Subcutaneous abdominal adipose tissue (tissue), 5 donors: Measurements from ENCODE around the gene ATP2B2.

ENCODE experiments used
- H3K27ac ChIP-seq: one replicate; pipeline ENCODE4 v1.7.0; 2013; ENCODE audit warnings: low read depth, mild to moderate bottlenecking, inconsistent platforms, low read length, moderate library complexity
- H3K27me3 ChIP-seq, 5 donors: one replicate each; pipeline ENCODE4 v1.7.0; 2013; ENCODE audit warnings: low read length in 5 of 5, inconsistent platforms in 1 of 5; ENCODE audit not compliant: control insufficient read depth in 5 of 5, insufficient read depth in 4 of 5
- H3K36me3 ChIP-seq, 5 donors: one replicate each; pipeline ENCODE4 v1.7.0; 2013; ENCODE audit warnings: low read length in 5 of 5; ENCODE audit not compliant: control insufficient read depth in 5 of 5, insufficient read depth in 5 of 5
- H3K4me1 ChIP-seq, 5 donors: one replicate each; pipeline ENCODE4 v1.7.0; 2013; ENCODE audit warnings: low read length in 5 of 5, mild to moderate bottlenecking in 3 of 5, moderate library complexity in 1 of 5; ENCODE audit not compliant: control insufficient read depth in 5 of 5, insufficient read depth in 5 of 5
- H3K4me3 ChIP-seq, 5 donors: one replicate each; pipeline ENCODE4 v1.7.0; 2013; ENCODE audit warnings: low read length in 5 of 5, low read depth in 1 of 5
- H3K9ac ChIP-seq, 5 donors: one replicate each; pipeline ENCODE4 v1.7.0; 2013; ENCODE audit warnings: low read length in 5 of 5, mild to moderate bottlenecking in 4 of 5, moderate library complexity in 3 of 5
- H3K9me3 ChIP-seq, 5 donors: one replicate each; pipeline ENCODE4 v1.7.0; 2013; ENCODE audit warnings: low read length in 5 of 5; ENCODE audit not compliant: control insufficient read depth in 5 of 5
- donor health status: healthy.
- donor health status: healthy.
- donor health status: healthy.
- donor health status: healthy.
- donor health status: healthy.

Gene ATP2B2

DNA sequence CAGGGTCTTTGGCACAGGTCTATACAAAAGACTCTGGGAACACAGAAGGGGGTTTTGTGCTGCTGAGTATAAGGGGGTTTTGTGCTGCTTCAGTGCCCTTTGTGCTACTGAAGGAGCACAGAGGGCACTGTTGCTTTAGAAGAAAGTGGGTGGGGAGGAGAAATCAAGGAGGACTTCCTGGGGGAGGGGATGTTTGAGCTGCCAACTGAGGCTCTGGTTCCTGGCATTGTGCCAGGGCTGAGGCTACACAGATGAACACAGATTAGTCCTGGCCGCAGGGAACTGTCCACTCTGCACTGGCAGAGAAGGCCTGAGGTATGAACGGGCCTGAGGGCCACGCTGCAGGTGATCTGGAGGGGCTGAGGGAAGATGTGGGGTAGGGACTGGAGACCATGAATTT is 152.2 kb downstream of the ATP2B2 start:
- Histone ChIP-seq H3K27me3 (peaks cover 2 to 22% (median 5%) of the 10 kb centered on the region in 5 donors), H3K4me3 (no peak overlapping the region), H3K9ac (no peak overlapping the region), H3K36me3 (no peaks in the 10 kb centered on the region), H3K4me1 (peaks cover 0 to 20% (median 4%) of the 10 kb centered on the region in 5 donors), H3K27ac (no peak overlapping the region), H3K9me3 (no peaks in the 10 kb centered on the region)

- no peak overlapping the region for H3K9ac ChIP-seq
- no peak overlapping the region for H3K27ac ChIP-seq
- H3K4me1 ChIP-seq, result peaks cover 0 to 12% (median 4%) of the 10 kb centered on the region in 5 donors
- no peak overlapping the region for H3K4me3 ChIP-seq
- no peaks in the 10 kb centered on the region for H3K36me3 ChIP-seq
- H3K27me3 ChIP-seq, result peaks cover 2 to 22% (median 5%) of the 10 kb centered on the region in 5 donors
- no peaks in the 10 kb centered on the region for H3K9me3 ChIP-seq
Measured at GRCh38 chr3:10352146-10352911, 153.1 kb downstream of the ATP2B2 start.

DNA sequence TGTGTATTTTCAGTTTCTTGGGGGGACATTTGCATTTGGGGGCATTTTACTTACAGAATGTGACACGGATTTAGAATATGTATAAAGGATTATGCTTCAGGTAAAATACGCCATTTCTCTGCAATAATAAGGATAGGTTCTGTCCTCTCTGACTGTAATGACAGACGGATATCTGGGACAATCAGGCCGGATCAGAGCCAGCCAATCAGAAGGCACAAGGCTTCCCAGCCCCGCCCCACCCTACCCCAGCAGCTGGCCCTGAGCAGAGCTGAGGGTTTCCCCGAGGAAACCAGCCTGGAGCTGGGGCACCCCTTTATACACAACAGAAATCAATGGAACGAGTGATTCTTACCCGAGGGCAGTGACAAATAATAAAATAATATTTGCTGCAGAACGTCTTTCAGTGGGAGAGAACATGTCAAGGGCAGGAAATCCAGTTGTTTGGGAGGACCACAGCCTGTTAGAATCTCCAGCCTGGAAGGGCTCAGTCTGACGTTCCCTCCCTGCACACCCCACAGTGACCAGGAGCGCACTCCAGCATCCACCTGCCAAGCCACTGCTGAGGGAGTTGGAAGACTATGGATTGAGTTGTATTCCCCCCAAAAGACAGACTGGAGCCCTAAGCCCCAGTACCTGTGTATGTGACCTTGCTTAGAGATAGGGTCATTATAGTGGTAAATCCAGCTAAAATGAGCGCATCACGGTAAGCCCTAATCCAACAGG is 154.2 kb downstream of the ATP2B2 start:
- Histone ChIP-seq H3K9ac (no peak overlapping the region), H3K36me3 (no peaks in the 10 kb centered on the region), H3K27ac (no peak overlapping the region), H3K4me1 (peaks cover 0 to 12% (median 4%) of the 10 kb centered on the region in 5 donors), H3K9me3 (no peaks in the 10 kb centered on the region), H3K27me3 (peaks cover 2 to 22% (median 5%) of the 10 kb centered on the region in 5 donors), H3K4me3 (no peak overlapping the region)

DNA sequence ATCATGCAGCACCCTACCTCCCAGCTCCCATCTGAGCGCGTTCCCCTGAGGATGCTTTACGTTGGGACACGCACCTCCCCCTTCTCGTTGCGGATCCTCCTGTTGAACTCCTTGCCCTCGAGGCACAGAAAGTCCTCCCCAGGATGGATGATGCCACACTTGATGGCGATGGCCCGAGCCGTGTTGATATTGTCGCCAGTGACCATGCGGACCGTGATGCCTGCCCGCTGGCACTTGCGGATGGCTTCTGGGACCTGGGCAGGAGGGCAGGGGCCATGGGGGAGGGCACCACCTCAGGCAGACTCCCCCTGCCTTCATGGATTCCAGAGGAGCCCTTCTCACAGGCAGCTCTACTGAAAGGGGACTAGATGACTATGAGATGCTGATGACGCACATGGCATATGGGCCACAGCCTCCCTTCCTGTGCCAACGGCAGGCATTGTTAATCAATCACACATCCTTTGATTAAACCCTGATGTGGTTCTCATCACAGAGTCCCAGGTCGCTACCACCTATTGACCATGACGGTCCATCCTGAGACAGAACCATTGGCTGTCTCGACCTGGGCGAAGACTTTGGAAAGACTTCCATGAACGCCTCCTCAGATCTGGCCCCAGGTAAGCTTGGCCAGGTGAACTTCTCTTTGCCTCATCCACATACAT is 154.9 kb downstream of the ATP2B2 start:
- Histone ChIP-seq H3K9ac (no peak overlapping the region), H3K4me1 (peaks cover 0 to 12% (median 4%) of the 10 kb centered on the region in 5 donors), H3K27me3 (peaks cover 2 to 21% (median 5%) of the 10 kb centered on the region in 5 donors), H3K27ac (no peak overlapping the region), H3K4me3 (no peak overlapping the region), H3K36me3 (no peaks in the 10 kb centered on the region), H3K9me3 (no peaks in the 10 kb centered on the region)

DNA sequence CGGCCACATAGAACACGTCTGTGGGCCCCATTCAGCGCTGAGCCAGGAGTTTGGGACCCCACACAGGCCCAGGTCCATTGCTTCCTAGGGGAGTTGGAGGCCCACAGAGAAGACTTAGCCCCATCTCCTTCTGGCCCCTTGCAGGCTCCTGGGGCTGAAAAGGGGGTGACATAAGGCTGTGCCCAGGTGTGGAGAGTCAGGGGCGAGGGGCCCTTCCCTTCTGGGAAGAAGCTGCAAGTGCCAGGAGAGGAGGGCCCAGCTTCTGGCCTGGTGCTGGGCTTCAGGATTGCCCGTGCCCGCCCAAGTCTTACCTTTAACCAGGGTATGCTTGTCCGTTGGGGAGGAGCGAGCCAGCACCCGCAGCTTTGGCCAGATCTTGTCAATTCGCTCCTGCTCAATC is 155.6 kb downstream of the ATP2B2 start:
- no peak overlapping the region for H3K27ac ChIP-seq
- H3K4me3 ChIP-seq, result no peak overlapping the region
- H3K36me3 ChIP-seq, result no peaks in the 10 kb centered on the region
- peaks cover 0 to 17% (median 4%) of the 10 kb centered on the region in 5 donors for H3K27me3 ChIP-seq
- H3K4me1 ChIP-seq, result peaks cover 0 to 10% (median 4%) of the 10 kb centered on the region in 5 donors
- H3K9ac ChIP-seq, result no peak overlapping the region
- no peaks in the 10 kb centered on the region for H3K9me3 ChIP-seq

GRCh38 chr3:10348404-10348721 is 157.0 kb downstream of the ATP2B2 start:
- Histone ChIP-seq H3K4me3 (no peak overlapping the region), H3K27me3 (peaks cover 2 to 9% (median 4%) of the 10 kb centered on the region in 5 donors), H3K36me3 (no peaks in the 10 kb centered on the region), H3K9ac (no peak overlapping the region), H3K9me3 (no peaks in the 10 kb centered on the region), H3K27ac (no peak overlapping the region), H3K4me1 (no peaks in the 10 kb centered on the region)

DNA sequence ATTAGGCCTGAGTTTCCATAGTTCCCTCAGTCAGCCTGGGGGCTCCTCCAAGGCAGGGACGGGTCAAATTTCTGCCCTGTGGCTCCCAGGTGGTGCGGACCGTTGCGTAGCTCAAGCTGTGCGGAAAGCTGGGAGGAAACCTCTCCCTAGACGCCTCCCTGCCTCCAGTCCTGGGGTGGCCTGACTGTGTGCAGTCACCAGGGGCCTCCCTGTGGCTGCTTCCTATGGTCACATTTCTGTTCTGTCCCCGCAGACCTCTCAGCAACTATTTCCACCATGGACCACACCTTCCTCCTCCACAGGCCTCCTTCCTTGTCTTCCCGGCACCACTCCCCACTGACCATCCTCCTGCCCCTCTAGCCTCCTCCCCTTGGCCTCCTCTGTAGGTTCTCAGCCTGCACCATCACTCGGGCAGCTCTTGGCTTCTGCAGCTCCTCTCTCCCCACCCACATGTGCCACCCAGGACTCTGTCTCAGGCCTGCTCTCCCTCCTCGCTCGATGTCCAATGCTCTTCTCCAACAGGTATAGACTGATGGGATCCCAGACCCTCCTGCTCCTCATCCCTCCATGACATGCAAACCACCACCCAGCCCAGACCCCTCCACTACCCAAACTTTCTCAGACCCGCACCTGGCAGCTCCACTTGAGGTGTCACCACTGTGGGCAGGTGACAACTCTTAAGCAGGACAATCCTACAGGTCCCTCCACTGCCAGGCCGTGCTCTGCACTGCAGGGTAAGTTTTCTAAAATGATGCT is 157.6 kb downstream of the ATP2B2 start:
- Histone ChIP-seq H3K27me3 (peaks cover 3 to 5% (median 4%) of the 10 kb centered on the region in 5 donors), H3K9ac (no peak overlapping the region), H3K4me1 (no peaks in the 10 kb centered on the region), H3K4me3 (no peak overlapping the region), H3K27ac (no peak overlapping the region), H3K9me3 (no peaks in the 10 kb centered on the region), H3K36me3 (no peaks in the 10 kb centered on the region)

GRCh38 chr3:10345911-10346310 is 159.5 kb downstream of the ATP2B2 start:
- H3K4me3 ChIP-seq, result no peak overlapping the region
- peaks cover 0 to 8% (median 5%) of the 10 kb centered on the region in 5 donors for H3K27me3 ChIP-seq
- no peak overlapping the region for H3K27ac ChIP-seq
- no peak overlapping the region for H3K9ac ChIP-seq
- H3K36me3 ChIP-seq, result no peaks in the 10 kb centered on the region
- no peaks in the 10 kb centered on the region for H3K4me1 ChIP-seq
- H3K9me3 ChIP-seq, result no peaks in the 10 kb centered on the region

GRCh38 chr3:10344944-10345575 is 160.3 kb downstream of the ATP2B2 start:
- Histone ChIP-seq H3K4me3 (no peak overlapping the region), H3K9ac (no peak overlapping the region), H3K4me1 (no peaks in the 10 kb centered on the region)

More at GRCh38 chr3:10344944-10345575, 160.3 kb downstream of the ATP2B2 start:
- Histone ChIP-seq H3K9me3 (no peaks in the 10 kb centered on the region), H3K27ac (no peak overlapping the region), H3K36me3 (no peaks in the 10 kb centered on the region), H3K27me3 (peaks cover 0 to 8% (median 5%) of the 10 kb centered on the region in 5 donors)
